Hepatocyte (in vitro differentiated cells): ENCODE measurements around the gene MEF2D. TPM values are rescaled to one million over a fixed set of nuclear protein-coding genes. Genes with fewer than 3 reads are reported as not detected.

ENCODE experiments used
- DNase-seq: peaks from one replicate; pipeline ENCODE4 v3.0.0-alpha.2; 2016; ENCODE audit warnings: low spot score
- H2AFZ ChIP-seq: fragments of 200-600 bp; sonication (generic); 2 replicates; pipeline ENCODE4 v1.6.0; 2016; ENCODE audit warnings: antibody characterized with exemption, mild to moderate bottlenecking
- H3K27ac ChIP-seq: fragments of 200-600 bp; sonication (generic); 2 replicates; pipeline ENCODE4 v1.5.1; 2016; ENCODE audit warnings: mild to moderate bottlenecking
- H3K27me3 ChIP-seq: fragments of 200-600 bp; sonication (generic); 2 replicates; pipeline ENCODE4 v1.6.1; 2016
- H3K36me3 ChIP-seq: fragments of 200-600 bp; sonication (generic); replicated peaks from 2 replicates; pipeline ENCODE4 v1.5.1; 2016; ENCODE audit warnings: low read depth; ENCODE audit not compliant: insufficient read depth
- H3K4me1 ChIP-seq: fragments of 200-600 bp; sonication (generic); 2 replicates; pipeline ENCODE4 v1.5.1; 2016; ENCODE audit warnings: mild to moderate bottlenecking, moderate library complexity; ENCODE audit not compliant: insufficient read depth
- H3K4me2 ChIP-seq: fragments of 200-600 bp; sonication (generic); 2 replicates; pipeline ENCODE4 v1.6.0; 2016
- H3K4me3 ChIP-seq: fragments of 200-600 bp; sonication (generic); 2 replicates; pipeline ENCODE4 v1.5.1; 2016; ENCODE audit warnings: mild to moderate bottlenecking
- H3K79me2 ChIP-seq: fragments of 200-600 bp; sonication (generic); 2 replicates; pipeline ENCODE4 v1.6.0; 2017; ENCODE audit warnings: mild to moderate bottlenecking
- H3K9me2 ChIP-seq: fragments of 200-600 bp; sonication (generic); replicated peaks from 2 replicates; pipeline ENCODE4 v1.6.0; 2017; ENCODE audit warnings: mild to moderate bottlenecking; ENCODE audit not compliant: insufficient read depth
- H3K9me3 ChIP-seq: fragments of 200-600 bp; sonication (generic); 2 replicates; pipeline ENCODE4 v1.5.1; 2016; ENCODE audit warnings: low read depth, mild to moderate bottlenecking
- H4K20me1 ChIP-seq: fragments of 200-600 bp; sonication (generic); 2 replicates; pipeline ENCODE4 v1.6.0; 2016; ENCODE audit warnings: mild to moderate bottlenecking; ENCODE audit not compliant: insufficient read depth, poor library complexity, severe bottlenecking
- CTCF ChIP-seq: fragments of 200-600 bp; sonication (generic); IDR thresholded peaks from 2 replicates; pipeline ENCODE4 v1.5.1; 2016; ENCODE audit warnings: antibody characterized with exemption, mild to moderate bottlenecking; ENCODE audit not compliant: poor library complexity
- EZH2 ChIP-seq: fragments of 200-600 bp; sonication (generic); IDR thresholded peaks from 2 replicates; pipeline ENCODE4 v1.6.1; 2016; ENCODE audit warnings: antibody characterized with exemption, mild to moderate bottlenecking, borderline replicate concordance
- EZH2phosphoT487 ChIP-seq: fragments of 200-600 bp; sonication (generic); IDR thresholded peaks from one replicate; pipeline ENCODE4 v1.6.1; 2018; ENCODE audit warnings: antibody characterized with exemption, mild to moderate bottlenecking, low read depth, moderate library complexity; ENCODE audit not compliant: unreplicated experiment, severe bottlenecking
- WGBS: methylation state at CpG from one replicate; pipeline ENCODE4 v1.1.6; 2016; ENCODE audit warnings: low lambda C conversion rate; ENCODE audit errors: missing lambda C conversion rate; 5-methylcytosine and 5-hydroxymethylcytosine counted together
- polyA plus RNA-seq: library from polyadenylated mRNA; unstranded; fragments of >200 nt; fragmentation: Nextera tagmentation; extraction: Ambion mirVana; gene quantifications from 2 replicates; pipeline ENCODE4 v1.2.1, GENCODE V29; 2016
- total RNA-seq: library from RNA; depleted of rRNA; stranded (reverse); fragments of >200 nt; gene quantifications from 2 replicates; pipeline ENCODE4 v1.2.3, GENCODE V29; 2014

Gene MEF2D
- total and polyA plus RNA-seq, 2 experiments from 2014 or later: 20.1 to 25.1 TPM

DNA sequence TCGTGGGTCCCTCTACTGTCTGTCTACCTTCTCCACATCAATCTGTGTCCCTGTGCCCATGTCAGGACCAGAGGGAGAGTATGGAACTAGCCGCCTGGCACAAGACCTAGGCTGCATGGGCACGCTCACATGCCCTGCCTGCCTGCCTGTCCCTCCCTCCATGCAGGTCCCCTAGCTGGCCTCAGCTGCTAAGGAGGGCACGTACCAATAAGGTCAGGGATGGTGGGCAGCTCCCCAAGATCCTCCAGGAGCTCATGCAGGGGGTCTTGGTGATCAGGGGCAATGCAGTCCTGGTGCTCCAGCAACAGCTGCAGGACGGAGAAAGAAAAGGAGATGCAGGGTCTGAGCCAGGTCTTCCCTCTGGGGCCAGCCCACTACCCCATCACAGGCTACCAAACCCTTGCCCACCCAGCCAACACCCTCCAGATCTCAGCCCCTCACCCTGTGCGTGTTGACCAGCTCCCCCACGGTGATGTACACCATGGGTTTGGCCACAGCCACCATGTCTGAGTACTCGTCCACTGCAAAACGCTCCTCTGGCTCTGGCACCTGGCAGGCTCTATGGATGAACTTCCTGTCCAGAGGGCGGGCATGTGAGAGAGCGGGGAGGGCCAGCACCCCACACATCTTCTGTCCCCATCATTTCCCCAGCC, 33.1 kb upstream of the MEF2D start:
- Histone ChIP-seq H3K4me1 (no peaks in the 10 kb centered on the region), H3K27ac (no peak overlapping the region), H3K27me3 (no peaks in the 10 kb centered on the region), H3K79me2 (no peaks in the 10 kb centered on the region), H3K36me3 (no peaks in the 10 kb centered on the region), H3K9me2 (no peaks in the 10 kb centered on the region), H3K9me3 (no peaks in the 10 kb centered on the region), H2AFZ (no peak overlapping the region), H4K20me1 (no peaks in the 10 kb centered on the region), H3K4me3 (no peak overlapping the region), H3K4me2 (no peak overlapping the region)
- no peak for DNase-seq
- WGBS: 97% methylated on average over 11 of the region's 11 CpGs
- no peak for TF ChIP-seq EZH2phosphoT487
- TF ChIP-seq EZH2: no peak
- no peak for TF ChIP-seq CTCF

GRCh38 chr1:156532374-156532773, 31.8 kb upstream of the MEF2D start:
- WGBS: 95% methylated on average over 4 of the region's 4 CpGs
- no peak overlapping the region for H3K4me3 ChIP-seq
- H3K79me2 ChIP-seq: no peaks in the 10 kb centered on the region
- no peak for TF ChIP-seq EZH2
- no peak for TF ChIP-seq CTCF
- TF ChIP-seq EZH2phosphoT487: no peak
- no peak overlapping the region for H3K27ac ChIP-seq
- H3K27me3 ChIP-seq: no peaks in the 10 kb centered on the region
- DNase-seq: no peak
- H4K20me1 ChIP-seq: no peaks in the 10 kb centered on the region
- H3K9me3 ChIP-seq: no peaks in the 10 kb centered on the region
- H2AFZ ChIP-seq: no peak overlapping the region
- H3K4me2 ChIP-seq: no peak overlapping the region
- no peaks in the 10 kb centered on the region for H3K36me3 ChIP-seq
- H3K4me1 ChIP-seq: no peaks in the 10 kb centered on the region
- H3K9me2 ChIP-seq: no peaks in the 10 kb centered on the region

DNA sequence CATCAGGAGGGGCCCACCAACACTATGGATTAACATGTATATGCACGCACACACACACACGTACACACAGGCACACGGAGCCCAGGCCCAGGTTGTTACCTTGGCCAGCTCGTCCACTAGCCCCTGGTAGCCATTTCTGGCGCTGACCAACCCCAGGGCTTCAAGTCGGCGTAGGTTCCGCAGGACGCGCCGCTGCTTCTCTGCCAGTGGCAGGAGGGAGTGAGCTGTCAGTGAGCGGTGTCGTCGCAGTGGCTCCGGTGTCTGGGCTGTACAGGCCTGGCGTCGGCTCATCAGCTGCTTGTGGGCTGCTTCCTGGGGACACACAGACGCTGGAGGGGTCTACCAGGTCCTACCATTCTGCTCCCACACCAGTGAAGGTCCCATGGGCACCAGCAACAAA, 29.4 kb upstream of the MEF2D start:
- 95% methylated on average over 18 of the region's 18 CpGs for WGBS
- TF ChIP-seq EZH2phosphoT487: no peak
- TF ChIP-seq EZH2: no peak
- no peak for TF ChIP-seq CTCF
- no peaks in the 10 kb centered on the region for H3K36me3 ChIP-seq

More for the DNA sequence above, 29.4 kb upstream of the MEF2D start:
- Histone ChIP-seq H3K79me2 (no peaks in the 10 kb centered on the region), H3K9me2 (no peaks in the 10 kb centered on the region), H3K4me3 (no peak overlapping the region), H3K4me1 (peaks cover 3% of the 10 kb centered on the region), H3K27ac (no peak overlapping the region), H2AFZ (no peak overlapping the region), H4K20me1 (no peaks in the 10 kb centered on the region), H3K27me3 (no peaks in the 10 kb centered on the region), H3K9me3 (no peaks in the 10 kb centered on the region), H3K4me2 (no peak overlapping the region)
- DNase-seq: no peak
